ENCODE measurements around the gene HSDL2.
A peak's percentile ranks its signal among the peaks of the same experiment; 100 is the strongest.
"Not testable (repeated sequence)": the region's sequence is repeated elsewhere in the genome, so short reads cannot be mapped to it uniquely, and the experiment has no call there.

The HSDL2 gene

DNA sequence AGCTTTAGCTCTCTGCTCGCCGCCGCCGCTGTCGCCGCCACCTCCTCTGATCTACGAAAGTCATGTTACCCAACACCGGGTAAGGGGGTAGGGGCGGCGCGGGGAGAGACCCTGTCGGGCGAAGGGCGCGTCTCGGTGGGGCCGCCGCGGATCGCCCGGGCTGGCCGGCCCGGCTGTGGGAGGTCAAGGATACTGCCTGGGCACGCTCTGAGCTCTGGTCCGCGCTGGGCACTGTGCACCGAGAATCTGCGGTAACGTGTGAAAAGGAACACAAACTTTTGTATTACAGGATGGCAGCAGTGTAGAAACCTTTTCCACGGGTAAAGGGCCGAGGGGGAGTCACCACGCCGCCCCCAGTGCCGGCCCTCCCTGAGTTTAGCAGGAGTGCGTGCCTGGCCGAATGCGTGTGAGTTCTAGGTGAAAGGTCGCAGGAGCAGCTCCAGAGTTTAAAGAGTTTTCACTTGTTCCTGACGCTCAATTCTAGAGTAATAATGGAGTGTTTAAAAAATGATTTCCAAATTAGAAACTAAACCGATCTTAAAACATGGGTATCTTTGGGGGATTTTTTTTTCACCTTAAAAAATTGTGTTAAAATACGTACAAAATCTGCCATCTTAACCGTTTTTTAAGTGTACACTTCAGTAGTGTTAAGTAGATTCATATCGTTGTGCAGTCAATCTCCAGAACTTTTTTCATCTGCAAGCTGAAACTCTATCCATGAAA is at the start of gene HSDL2:
TSS of gene HSDL2 (plus strand) at position 7 of the 723 bp plus-strand sequence. CDS start at position 63, 56 bp downstream.
- peak; percentile 21 for DNase-seq

DNA sequence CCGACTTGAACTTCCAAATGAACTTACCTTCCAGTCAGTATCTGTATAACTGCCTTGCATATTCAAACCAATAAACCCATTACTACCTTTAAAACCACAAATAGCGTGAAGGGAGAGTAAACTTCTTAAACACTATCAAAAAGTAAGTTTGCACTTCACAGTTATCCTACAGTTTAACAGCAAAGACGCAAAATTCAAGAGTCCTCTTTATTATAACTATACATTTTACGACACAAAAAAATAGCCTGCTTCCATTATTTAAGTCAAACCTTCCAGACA is 48.3 kb upstream of the HSDL2 start:
- DNase-seq, result no peak

DNA sequence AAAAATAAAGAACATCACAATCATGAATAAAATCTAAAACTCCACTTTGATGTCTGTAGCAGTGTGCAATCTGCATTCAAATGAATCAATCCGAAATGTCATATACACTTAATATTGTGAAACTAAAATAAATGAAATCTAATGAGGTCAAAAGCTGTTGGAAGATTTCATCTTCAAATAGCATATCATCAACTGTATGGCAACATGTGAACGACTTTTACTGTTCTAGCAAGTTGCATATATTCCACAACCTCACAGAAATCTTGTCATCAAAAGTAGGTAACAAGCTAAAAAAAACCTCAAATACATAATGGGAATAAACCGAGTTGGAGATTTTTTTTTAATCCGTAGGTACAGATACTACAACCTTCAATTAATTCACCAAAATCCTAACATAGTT is 47.7 kb upstream of the HSDL2 start:
- DNase-seq, result no peak

DNA sequence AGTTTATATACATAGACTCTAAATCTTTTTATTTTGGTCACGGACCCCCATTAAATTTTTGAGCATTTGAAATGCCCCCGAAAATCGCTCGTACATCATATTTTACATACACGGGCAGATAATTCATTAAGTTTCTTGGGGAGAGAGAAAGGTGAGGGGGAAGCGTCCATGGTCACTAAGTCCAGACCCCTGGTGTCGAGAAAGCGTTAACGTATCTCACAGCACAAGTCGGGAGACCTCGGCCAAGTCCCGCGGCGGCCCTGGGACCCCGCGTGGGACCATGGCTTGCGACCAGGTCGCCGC is 47.3 kb upstream of the HSDL2 start:
- no peak for DNase-seq

DNA sequence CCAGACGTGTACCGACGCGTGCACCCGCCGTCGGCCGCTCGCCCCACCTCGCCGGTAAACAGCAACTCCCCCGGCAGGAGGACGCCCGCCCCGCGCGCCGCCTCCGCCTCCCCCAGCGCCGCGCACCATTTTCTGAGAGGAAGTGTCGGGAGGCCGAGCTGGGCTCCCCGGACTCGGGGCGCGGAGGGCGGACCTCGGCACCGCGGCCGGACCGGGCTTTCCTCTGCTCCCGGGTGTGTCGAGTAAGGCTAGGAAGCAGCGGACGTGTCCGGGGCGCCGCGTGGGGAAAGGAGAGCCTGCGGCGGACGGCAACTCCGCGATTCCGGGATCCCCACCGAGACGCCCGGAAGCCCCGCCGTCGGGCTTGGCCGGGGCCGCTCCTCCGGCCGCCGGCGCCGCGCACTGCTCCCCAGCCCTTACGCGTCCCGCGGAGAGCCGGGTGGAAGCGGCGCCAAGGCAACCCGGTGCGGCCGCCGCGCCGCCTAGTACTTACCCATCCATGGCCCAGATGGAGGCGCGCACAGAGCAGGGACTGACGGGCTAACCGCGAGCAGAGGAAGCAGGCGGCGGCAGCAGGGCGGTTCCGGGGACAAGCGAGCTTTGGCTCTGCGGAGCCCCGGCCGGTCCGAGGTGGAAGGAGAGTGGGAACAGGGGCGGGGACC is 46.8 kb upstream of the HSDL2 start, which contains the start of gene PTBP3:
TSS of gene PTBP3 (minus strand) at position 643 of the 662 bp plus-strand sequence. CDS start 35,754 bp downstream, outside the sequence.
- DNase-seq, result peak; percentile 63

DNA sequence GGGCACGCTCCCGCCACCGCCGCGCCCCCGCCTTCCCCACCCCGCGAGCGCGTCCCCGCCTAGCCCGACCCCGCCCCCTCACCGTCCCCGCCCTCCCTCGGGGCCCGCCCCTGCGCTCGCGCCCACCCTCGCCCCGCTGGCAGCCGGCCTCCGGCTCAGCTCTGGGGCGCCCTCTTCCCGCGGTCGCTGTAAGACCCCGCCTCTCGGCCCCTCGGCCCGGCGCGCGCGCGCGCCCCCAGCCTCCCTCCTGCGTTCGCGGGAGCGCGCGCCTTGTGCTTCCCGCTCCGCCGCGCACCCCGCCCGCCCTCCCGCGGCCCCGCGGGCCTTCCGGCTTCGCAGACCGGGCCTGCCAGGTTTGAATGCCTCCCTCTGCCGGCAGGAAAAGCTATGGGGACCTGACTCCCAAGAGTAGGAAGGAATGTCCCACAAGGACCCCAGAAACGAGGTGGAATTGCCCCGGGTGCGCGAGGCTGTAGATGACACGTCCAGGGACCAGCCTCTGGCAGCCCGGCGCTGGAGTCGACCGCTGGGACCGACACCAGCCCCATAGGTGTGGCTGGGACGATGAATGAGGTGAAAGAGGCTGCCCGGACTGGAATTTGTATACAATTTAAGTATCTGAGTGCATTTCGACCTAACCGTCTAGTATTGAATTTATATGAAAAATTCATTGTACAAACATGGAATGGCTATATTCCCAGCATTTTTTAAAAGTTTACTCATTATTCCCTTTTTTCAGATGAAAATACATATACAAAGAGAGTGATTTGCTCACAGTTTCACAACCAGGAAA is 46.1 kb upstream of the HSDL2 start:
- peak; percentile 97 for DNase-seq

DNA sequence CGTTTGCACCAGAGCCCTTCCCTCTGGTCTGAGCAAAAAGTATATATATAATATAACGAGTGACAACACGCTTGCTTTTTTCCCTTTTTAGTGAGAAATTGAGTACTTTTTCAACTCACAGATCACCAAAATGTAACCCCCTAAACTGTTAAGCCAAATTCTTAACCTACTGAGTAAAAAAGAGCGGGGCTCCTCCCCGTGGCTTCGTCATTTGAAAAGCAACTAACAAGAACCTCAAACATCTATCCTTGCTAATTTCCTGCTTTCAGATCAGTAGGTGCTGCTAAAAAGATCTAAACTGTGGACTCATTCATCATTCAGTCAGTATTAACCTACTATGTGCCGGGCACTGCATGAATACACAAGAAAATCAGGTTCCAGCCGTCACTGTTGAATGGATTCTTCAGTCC is 45.5 kb upstream of the HSDL2 start:
- peak; percentile 42 for DNase-seq

DNA sequence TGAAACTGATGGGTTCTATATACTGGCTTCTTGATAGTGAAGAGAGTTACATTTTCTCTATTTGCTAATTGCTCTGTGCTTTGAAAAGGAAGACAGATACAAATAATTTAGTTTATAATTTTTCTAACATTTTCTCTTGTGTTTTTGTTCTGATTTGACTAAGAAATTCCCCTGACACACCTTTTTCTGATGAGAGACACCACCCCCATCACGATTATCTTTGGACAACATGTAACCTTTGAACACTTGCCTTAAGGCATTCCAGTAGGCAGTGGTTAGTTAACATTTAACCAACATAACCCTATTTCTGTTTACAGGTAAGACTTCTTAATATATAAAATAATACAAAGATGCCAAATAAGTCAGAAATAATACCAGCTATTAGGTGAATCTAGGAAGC is 42.4 kb upstream of the HSDL2 start:
- no peak for DNase-seq

DNA sequence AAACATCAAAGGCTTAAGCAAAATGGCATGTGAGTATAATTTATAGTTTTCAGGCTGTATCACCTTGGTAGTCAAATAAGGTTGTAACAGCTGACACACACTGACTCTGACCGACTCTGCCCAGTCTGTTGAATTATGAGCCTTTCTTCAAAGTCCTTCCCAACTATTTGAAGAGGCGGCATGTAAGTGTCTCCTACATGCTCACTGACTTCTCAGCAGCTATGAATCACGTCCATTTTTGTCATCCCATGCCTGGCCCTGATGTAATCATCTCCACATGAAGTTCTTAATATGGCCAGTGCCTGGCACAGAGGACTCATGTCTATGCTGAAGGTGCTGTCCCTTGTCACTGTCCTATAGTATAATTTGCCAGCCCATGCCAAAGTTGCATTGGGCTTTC is 41.3 kb upstream of the HSDL2 start:
- peak; percentile 68 for DNase-seq

DNA sequence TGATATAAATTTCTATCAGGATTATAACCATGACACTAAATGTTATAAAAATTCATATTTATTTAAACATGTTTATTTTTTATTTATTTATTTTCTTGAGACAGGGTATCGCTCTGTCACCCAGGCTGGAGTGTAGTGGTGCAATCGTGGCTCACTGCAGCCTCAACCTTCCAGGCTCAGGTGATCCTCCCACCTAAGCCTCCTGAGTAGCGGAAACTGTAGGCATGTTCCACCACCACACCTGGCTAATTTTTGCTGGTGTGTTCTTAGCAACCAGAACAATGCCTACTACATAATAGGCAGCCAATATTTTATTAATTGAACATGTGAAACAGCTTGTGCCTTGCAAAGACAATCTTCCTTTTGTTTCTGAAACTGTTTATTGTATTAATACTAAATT is 40.0 kb upstream of the HSDL2 start:
- no peak for DNase-seq

DNA sequence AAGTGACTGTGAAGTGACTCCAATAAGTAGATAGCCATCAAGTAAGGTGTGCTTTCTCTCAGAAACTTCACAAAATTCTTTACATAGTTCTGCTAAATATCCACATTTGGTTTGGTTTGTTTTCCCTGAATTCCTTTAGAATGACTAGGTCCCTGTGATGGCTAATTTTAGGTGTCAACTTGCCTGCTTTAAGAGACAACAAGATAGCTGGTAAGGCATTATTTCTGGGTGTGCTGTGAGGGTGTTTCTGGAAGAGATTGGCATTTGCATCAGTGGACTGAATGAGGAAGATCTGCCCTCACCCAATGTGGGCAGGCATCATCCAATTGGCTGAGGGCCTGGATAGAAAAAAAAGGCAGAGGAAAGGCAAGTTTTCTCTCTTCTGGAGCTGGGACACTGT is 38.2 kb upstream of the HSDL2 start:
- peak; percentile 81 for DNase-seq

DNA sequence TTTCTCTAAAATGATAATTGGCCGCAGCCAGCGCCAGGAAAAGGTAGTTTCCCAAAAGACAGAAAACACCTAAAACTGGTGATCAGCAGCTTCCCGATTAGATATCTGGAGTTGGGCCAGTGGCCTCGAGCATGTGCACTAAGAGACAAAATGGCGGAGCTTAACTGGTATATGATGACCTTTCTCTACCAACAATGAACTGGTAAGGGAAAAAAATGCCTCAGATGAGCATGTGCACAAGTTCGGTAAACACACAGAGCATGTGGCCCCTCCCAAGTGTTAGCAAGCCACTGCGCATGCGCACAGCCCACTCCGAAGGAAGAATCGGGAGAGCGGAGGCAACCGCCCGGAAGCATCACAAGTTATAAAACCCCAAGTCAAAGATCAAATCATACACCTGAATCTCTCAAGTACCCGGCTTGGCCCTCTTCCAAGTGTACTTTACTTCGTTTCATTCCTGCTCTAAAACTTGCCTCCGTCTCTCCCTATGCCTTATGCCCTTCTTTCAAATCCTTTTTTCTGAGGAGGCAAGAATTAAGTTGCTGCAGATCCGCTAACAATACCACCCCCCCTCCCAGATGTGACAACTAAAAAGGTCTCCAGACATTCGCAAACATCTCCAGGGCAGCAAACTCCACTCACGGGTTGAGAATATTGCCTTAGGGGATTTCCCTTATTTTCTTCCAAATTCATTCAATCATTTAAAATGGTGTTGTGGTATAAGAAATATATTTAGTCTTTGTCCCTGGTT is 31.5 kb upstream of the HSDL2 start:
- peak; percentile 65 for DNase-seq

DNA sequence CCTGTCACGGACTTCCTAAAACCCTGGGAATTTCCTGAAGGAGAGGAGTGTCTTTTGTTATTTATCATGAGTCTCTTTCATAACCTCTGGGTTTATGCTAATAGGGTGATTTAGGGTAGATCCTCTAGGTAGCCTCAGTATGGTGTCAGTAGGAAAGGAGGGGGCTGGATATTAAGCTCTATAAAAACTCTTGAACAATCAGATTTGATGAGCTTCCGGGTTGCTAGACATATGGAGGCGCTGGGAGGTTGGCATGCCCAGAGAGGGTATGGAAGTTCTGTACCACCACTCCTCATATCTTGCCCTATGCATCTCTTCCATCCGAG is 30.9 kb upstream of the HSDL2 start:
- no peak for DNase-seq

DNA sequence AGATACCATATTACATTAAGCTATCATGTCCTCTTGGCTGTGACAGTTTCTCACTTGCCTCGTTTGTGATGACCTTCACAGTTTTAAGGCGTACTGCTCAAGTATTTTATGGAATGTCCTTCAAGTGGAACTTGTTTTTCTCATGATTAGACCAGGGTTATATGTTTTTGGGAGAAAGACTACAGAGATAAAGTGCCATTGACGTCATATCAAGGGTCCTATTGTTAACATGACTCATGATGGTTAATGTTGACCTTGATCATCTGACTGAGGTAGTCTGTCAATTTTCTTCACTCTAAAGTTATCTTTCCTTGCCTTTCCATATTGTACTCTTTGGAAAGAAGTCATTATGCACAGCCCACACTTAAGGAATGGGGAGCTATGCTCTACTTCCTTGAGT is 28.7 kb upstream of the HSDL2 start:
- DNase-seq, result no peak

DNA sequence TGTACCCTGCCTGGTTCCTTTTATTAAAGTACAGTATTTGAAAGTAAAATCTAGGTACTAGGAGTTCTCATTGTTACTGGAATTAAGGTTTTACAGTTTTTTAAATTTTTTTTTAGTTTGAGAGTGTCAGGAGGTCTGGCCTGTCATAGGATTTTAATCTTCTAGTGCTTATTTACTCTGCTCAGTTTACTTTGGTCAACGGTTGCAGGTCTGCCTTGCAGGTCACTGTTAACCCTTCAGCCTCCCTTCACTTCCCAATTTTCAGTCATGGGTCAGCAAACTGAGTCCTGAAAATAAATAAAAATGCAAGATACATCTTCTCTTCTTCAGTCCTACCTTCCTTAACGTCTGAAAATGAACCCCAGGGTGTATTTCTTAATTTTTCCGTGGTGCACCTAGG is 27.7 kb upstream of the HSDL2 start:
- DNase-seq, result no peak

DNA sequence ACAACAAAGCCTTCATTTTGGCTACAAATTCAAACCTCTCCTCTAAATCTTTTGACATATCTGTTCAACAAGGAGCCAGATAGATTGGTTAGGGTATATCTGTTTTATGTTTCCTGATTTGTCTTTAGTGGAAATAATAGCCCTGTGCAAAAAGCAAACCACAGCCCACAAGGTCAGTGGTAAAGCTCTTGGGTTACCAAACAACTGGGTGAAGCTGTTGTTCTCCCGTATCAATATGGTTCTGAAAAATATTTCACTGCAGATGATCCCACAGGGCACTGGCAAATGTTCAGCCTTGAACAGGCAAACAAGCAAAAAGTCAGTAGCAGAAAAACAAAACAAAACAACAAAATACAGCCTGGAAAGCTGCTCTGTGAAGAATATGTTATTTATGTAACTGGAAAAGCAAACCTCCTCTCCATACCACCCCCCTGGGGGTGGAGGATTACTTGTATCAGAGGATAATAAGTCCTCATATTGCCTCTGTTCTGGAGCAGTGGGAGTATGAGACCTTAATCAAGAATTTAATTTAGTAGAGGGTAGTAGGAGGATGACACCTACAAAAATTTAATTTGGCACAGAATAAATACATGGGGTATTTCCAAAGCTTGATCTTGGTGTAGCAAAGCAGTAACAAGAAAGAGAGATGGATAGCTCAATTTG is 25.7 kb upstream of the HSDL2 start:
- DNase-seq, result no peak

DNA sequence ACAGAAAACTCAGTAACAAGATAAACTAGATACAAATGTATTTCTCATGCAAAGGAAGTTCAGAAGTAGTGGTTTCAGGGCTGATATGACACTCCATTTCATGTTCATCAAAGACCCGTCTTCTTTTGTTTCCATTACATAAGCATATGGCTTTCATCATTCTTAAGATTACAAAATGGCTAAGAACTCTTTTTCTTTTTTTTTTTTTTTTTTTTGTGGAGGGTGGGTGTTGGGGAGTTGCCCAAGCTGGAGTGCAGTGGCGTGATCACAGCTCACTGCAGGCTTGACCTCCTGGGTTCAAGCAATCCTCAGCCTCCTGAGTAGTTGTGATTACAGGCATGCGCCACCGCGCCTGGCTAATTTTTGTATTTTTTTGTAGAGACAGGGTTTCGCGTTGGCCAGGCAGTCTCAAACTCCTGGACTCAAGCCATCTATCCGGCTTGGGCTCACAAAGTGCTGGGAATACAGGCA is 24.4 kb upstream of the HSDL2 start:
- DNase-seq, result no peak

DNA sequence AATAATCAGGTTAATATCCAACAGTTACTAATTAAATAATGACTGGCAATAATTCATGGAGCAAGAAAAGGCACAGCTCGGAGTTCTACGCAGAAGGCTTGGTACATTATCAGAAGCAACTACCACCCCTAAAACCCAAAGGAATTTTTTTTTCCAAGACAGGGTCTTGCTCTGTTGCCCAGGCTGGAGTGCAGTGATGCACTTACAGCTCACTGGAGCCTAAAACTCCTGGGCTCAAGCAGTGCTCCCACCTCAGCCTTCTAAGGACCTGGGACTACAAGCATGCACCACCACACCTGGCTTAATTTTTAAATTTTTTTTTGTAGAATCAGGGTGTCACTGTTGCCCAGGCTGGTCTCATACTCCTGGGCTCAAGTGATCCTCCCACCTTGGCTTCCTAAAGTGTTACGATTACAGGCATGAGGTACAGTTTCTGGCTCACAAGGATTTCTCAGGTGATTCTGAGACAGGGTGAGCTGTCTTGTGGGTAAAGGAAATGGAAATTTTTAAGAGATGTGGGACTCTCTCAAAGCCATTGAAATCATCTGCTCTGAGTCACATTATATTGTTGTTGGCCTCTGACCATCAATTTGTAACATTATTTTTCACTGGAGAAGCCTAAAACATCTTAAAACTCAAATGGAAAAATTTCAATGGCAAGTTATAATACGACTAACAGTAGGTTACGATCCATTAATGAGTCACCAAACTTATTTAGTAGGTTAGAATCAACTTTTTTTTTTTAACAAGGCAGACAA is 19.7 kb upstream of the HSDL2 start:
- peak; percentile 46 for DNase-seq

DNA sequence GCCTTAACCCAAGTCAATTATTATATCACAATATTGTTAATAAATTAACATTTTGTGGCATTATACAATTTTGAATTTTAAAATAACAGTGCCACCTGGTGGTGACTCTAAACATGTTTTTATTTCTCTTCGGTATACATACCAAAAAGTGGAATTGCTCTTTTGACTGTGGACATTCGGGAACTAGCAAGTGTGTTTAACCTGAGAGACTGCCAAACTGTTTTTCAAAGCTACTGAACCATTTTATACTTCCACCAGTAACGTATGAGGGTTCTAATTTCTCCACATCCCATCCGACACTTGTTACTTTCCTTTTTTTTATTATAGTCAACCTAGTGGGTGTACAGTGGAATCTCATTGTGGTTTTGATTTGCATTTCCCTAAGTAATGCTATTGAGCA is 18.3 kb upstream of the HSDL2 start:
- DNase-seq, result peak; percentile 44

DNA sequence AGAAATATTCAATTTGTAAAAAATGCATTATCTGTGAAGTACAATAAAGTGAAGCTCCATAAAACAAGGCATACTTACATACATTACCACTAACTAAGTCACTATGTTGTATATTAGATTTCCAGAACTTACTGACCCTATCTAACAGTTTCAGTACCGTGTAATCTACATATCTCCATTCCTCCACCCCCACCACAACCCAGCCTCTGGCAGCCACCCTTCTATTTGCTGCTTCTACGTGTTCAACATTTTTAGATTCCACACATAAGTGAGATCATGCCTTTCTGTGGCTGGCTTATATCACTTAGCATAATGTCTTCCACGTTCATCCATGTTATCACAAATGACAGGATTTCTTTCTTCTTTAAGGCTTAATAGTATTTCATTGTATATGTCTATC is 15.1 kb upstream of the HSDL2 start:
- DNase-seq, result no peak

DNA sequence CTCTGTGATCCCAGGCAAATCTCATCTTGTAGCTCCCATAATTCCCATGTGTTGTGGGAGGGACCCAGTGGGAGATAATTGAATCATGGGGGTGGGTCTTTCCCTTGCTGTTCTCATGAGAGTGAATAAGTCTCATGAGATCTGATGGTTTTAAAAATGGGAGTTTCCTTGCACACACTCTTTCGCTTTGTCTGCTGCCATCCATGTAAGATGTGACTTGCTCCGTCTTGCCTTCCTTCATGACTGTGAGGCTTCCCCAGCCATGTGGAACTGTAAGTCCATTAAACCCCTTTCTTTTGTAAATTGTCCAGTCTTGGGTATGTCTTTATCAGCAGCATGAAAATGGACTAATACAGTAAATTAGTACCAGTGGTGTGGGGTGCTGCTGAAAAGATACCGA is 14.7 kb upstream of the HSDL2 start:
- DNase-seq, result not testable (repeated sequence)

DNA sequence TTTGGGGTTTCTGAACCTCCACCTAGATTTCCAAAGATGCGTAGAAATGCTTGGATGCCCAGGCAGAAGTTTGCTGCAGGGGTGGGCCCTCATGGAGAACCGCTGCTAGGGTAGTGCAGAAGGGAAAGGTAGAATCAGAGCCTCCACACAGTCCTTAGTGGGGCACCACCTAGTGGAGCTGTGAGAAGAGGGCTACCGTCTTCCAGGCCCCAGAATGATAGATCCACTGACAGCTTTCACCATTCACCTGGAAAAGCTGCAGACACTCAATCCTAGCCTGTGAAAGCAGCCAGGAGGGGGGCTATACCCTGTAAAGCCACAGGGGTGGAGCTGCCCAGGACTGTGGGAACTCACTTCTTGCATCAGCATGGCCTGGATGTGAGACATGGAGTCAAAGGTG is 13.3 kb upstream of the HSDL2 start:
- no peak for DNase-seq

Measured in fibroblast of skin of right quadriceps (primary cell).